Stimulated activated CD4-positive, alpha-beta T cell treated with anti-CD3 and anti-CD28 coated beads, Interleukin-12 subunit alpha, Interleukin-12 subunit beta, amount 100 ng/mL, for 48 hours (primary cell): ENCODE measurements around the gene HIF3A.
"Not testable (repeated sequence)": the region's sequence is repeated elsewhere in the genome, so short reads cannot be mapped to it uniquely, and the experiment has no call there.

ENCODE experiments used
- DNase-seq, 3 donors: peaks; one replicate each; pipeline ENCODE4 v3.0.0-alpha.2; 2020; ENCODE audit warnings: low read depth in 2 of 3, low spot score in 1 of 3

The HIF3A gene

GRCh38 chr19:46356149-46357055 lies 59.6 kb downstream of the HIF3A start:
- DNase-seq = no peak

- no peak for DNase-seq
Observed at GRCh38 chr19:46357846-46358583, 61.2 kb downstream of the HIF3A start.

- no peak for DNase-seq
Observed at GRCh38 chr19:46361915-46362314, 65.1 kb downstream of the HIF3A start.

- DNase-seq = no peak
Observed at GRCh38 chr19:46364359-46364758, 67.5 kb downstream of the HIF3A start.

GRCh38 chr19:46365561-46365960 lies 68.7 kb downstream of the HIF3A start:
- DNase-seq = no peak

GRCh38 chr19:46366620-46367292 lies 69.9 kb downstream of the HIF3A start:
- DNase-seq = no peak

GRCh38 chr19:46367426-46367825 lies 70.6 kb downstream of the HIF3A start:
- no peak for DNase-seq

- DNase-seq = no peak
Observed at GRCh38 chr19:46368116-46368515, 71.3 kb downstream of the HIF3A start.

GRCh38 chr19:46369817-46370216 lies 73.0 kb downstream of the HIF3A start:
- DNase-seq = no peak

GRCh38 chr19:46371371-46371901 lies 74.6 kb downstream of the HIF3A start:
- no peak for DNase-seq

- no peak for DNase-seq
Observed at GRCh38 chr19:46372901-46373490, 76.2 kb downstream of the HIF3A start.

- no peak for DNase-seq
Observed at GRCh38 chr19:46373491-46374359, 76.9 kb downstream of the HIF3A start.

- no peak for DNase-seq
Observed at GRCh38 chr19:46374536-46375475, 78.0 kb downstream of the HIF3A start.

- not testable (repeated sequence) for DNase-seq
Observed at GRCh38 chr19:46375476-46376067, 78.7 kb downstream of the HIF3A start.

- no peak for DNase-seq
Observed at GRCh38 chr19:46376241-46377153, 79.7 kb downstream of the HIF3A start.

- no peak for DNase-seq
Observed at GRCh38 chr19:46378268-46378667, 81.4 kb downstream of the HIF3A start.

GRCh38 chr19:46380690-46381089 lies 83.8 kb downstream of the HIF3A start:
- DNase-seq = no peak

- no peak for DNase-seq
Observed at GRCh38 chr19:46381346-46381745, 84.5 kb downstream of the HIF3A start.
